CD14-positive monocyte (primary cell): Measurements from ENCODE around the gene SHISAL1. TPM values are rescaled to one million over a fixed set of nuclear protein-coding genes. Genes with fewer than 3 reads are reported as not detected.
A peak's percentile ranks its signal among the peaks of the same experiment; 100 is the strongest.

Source experiments
- DNase-seq, 3 donors: peaks; one replicate each; pipeline ENCODE4 v3.0.0-alpha.2; 2011 to 2022
- H2AFZ ChIP-seq: 2 replicates; pipeline ENCODE4 v1.6.0; 2012; ENCODE audit warnings: mild to moderate bottlenecking, low read depth, low read length, inconsistent platforms; ENCODE audit not compliant: insufficient read depth, poor library complexity, severe bottlenecking
- H3K27ac ChIP-seq, 2 donors: 1 replicate in 1 of 2; 2 replicates in 1 of 2; pipeline ENCODE4 v1.5.1; 2012 to 2013; ENCODE audit warnings: low read length in 2 of 2, control low read depth in 1 of 2, inconsistent platforms in 1 of 2, low read depth in 1 of 2, mild to moderate bottlenecking in 1 of 2
- H3K27me3 ChIP-seq, 2 donors: one replicate each; pipeline versions ENCODE4 v1.6.0 to v1.6.1; 2011 to 2013; ENCODE audit warnings: low read length in 2 of 2; ENCODE audit not compliant: control insufficient read depth in 2 of 2, insufficient read depth in 2 of 2
- H3K36me3 ChIP-seq, 2 donors: replicated peaks in 1 of 2; 1 replicate in 1 of 2; 2 replicates in 1 of 2; pipeline versions ENCODE4 v1.5.1 to v1.6.1; 2012 to 2013; ENCODE audit warnings: low read length in 2 of 2, control low read depth in 1 of 2, inconsistent platforms in 1 of 2, mild to moderate bottlenecking in 1 of 2; ENCODE audit not compliant: insufficient read depth in 2 of 2, control insufficient read depth in 1 of 2
- H3K4me1 ChIP-seq, 2 donors: 1 replicate in 1 of 2; 2 replicates in 1 of 2; pipeline versions ENCODE4 v1.5.1 to v1.6.1; 2012 to 2013; ENCODE audit warnings: low read length in 2 of 2, control low read depth in 1 of 2, inconsistent platforms in 1 of 2, mild to moderate bottlenecking in 1 of 2, moderate library complexity in 1 of 2; ENCODE audit not compliant: insufficient read depth in 2 of 2, control insufficient read depth in 1 of 2
- H3K4me2 ChIP-seq: replicated peaks from 2 replicates; pipeline ENCODE3; 2012; ENCODE audit warnings: low read length, moderate library complexity, mild to moderate bottlenecking; ENCODE audit not compliant: poor library complexity, severe bottlenecking; ENCODE audit errors: extremely low read depth
- H3K4me3 ChIP-seq, 3 experiments: fragments of 200-600 bp in 1 of 3; sonication (generic) in 1 of 3; replicated peaks in 1 of 3; 1 replicate in 2 of 3; 2 replicates in 1 of 3; pipeline ENCODE4 v1.5.1; 2011 to 2013; ENCODE audit warnings: low read length in 3 of 3, mild to moderate bottlenecking in 3 of 3, control low read depth in 2 of 3, low read depth in 2 of 3, inconsistent platforms in 1 of 3, moderate library complexity in 1 of 3
- H3K79me2 ChIP-seq: 2 replicates; pipeline ENCODE4 v1.6.0; 2012; ENCODE audit warnings: mild to moderate bottlenecking, control low read depth, inconsistent platforms, low read length, moderate library complexity; ENCODE audit not compliant: insufficient read depth
- H3K9ac ChIP-seq: 2 replicates; pipeline ENCODE4 v1.6.0; 2017; ENCODE audit warnings: low read length, mild to moderate bottlenecking; ENCODE audit not compliant: insufficient read depth, poor library complexity, severe bottlenecking
- H3K9me3 ChIP-seq, 2 donors: replicated peaks in 1 of 2; 1 replicate in 1 of 2; 2 replicates in 1 of 2; pipeline versions ENCODE4 v1.5.1 to v1.6.1; 2012 to 2013; ENCODE audit warnings: low read length in 2 of 2, control low read depth in 1 of 2; ENCODE audit not compliant: control insufficient read depth in 1 of 2, insufficient read depth in 1 of 2
- H4K20me1 ChIP-seq: 2 replicates; pipeline ENCODE4 v1.6.0; 2012; ENCODE audit warnings: mild to moderate bottlenecking, low read length, control low read depth, moderate library complexity; ENCODE audit not compliant: insufficient read depth
- H3K27ac Mint-ChIP-seq, 7 donors: one replicate each; pipeline ENCODE4 v1.8.0; 2020; ENCODE audit warnings: mild to moderate bottlenecking in 7 of 7, mixed read lengths in 7 of 7, moderate library complexity in 6 of 7, inconsistent platforms in 2 of 7
- H3K27me3 Mint-ChIP-seq, 3 donors: one replicate each; pipeline ENCODE4 v1.8.0; 2021 to 2022; ENCODE audit warnings: low read depth in 3 of 3, mild to moderate bottlenecking in 3 of 3, mixed read lengths in 3 of 3, moderate library complexity in 3 of 3, inconsistent platforms in 1 of 3
- H3K36me3 Mint-ChIP-seq, 2 donors: one replicate each; pipeline ENCODE4 v1.8.0; 2020; ENCODE audit warnings: mixed read lengths in 2 of 2, inconsistent platforms in 1 of 2, mild to moderate bottlenecking in 1 of 2
- H3K4me1 Mint-ChIP-seq: one replicate; pipeline ENCODE4 v1.8.0; 2020; ENCODE audit warnings: mild to moderate bottlenecking, mixed read lengths
- H3K4me3 Mint-ChIP-seq, 2 donors: one replicate each; pipeline ENCODE4 v1.8.0; 2020; ENCODE audit warnings: mild to moderate bottlenecking in 2 of 2, mixed read lengths in 2 of 2, moderate library complexity in 1 of 2
- H3K9me3 Mint-ChIP-seq, 7 donors: one replicate each; pipeline ENCODE4 v1.8.0; 2020 to 2022; ENCODE audit warnings: mixed read lengths in 7 of 7, mild to moderate bottlenecking in 6 of 7, moderate library complexity in 6 of 7, inconsistent platforms in 2 of 7
- WGBS: methylation state at CpG from one replicate; pipeline ENCODE4 v1.1.5; 2013; ENCODE audit warnings: missing lambda C conversion rate; ENCODE audit not compliant: insufficient coverage; 5-methylcytosine and 5-hydroxymethylcytosine counted together
- intact Hi-C, 2 donors: fragments of 100-400 bp; cut with micrococcal nuclease; formaldehyde crosslinking; loops; one replicate each; pipeline versions ENCODE4 v1.15.0 to v1.15.1; 2023
- polyA plus RNA-seq, 3 donors: library from polyadenylated mRNA; depleted of rRNA in 1 of 3; unstranded in 2 of 3; stranded (reverse) in 1 of 3; fragments of 300-500 nt in 2 of 3; fragments of >200 nt in 1 of 3; fragmentation: Illumina TruSeq in 2 of 3; gene quantifications; 1 replicate in 2 of 3; 2 replicates in 1 of 3; pipeline ENCODE4 v1.2.3, GENCODE V29; 2012 to 2021
- TF ChIP-seq, protein P1 (sequence below): fragments of 200-600 bp; IDR thresholded peaks from one replicate; pipeline ENCODE4 v1.8.0; 2022; ENCODE audit warnings: antibody characterized with exemption, mild to moderate bottlenecking

Gene SHISAL1
- polyA plus RNA-seq, 3 donors, result not detected

DNA sequence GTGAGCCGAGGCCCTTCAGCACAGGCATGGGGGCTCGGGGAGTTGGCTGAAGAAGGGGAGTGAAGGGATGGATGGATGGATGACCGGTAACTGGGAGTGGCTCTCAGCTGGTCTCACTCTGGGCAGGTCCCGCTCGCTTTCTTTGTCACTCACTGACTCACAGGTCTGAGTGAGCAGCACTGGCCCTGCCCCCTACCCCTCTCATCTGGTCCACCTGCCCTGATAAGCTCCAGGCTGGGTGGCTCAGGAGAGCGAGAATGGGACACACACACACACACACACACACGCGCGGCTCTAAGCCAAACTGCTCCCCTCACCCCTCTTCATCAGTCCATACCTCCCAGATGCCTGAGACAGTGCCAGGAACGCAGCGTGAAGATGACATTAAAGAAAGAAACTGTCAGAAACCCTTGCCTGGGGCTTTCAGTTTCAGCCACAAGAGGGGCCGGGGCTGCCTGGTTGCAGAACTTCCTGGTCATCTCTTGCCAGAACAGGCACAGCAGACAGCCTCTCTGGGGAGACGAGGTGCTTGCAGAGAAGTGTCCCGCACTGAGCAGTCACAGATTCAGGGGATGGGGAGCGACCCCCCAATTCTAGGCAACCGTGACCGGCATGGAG, 16.5 kb upstream of the SHISAL1 start:
- peaks cover 5 to 31% of the 10 kb centered on the region in 2 donors for H3K4me1 ChIP-seq

DNA sequence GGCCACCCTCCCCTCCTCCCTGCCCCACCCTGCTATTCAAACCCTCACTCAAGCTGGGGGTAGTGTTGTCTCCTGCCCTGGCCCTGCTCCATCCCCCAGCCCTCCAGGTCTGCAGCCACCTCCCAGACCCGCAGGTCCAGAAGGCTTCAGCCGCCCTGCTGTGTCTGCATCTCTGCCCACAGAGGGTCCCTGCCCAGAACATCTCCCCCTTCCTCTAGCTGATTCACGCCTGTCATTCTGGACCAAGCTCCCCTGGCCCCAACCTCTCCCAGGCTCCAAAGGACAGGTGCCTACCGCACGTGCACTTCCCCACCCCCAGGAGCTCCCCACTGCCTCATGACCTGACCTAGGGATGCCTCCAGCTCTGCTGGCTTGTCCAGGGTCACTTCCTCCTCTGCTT, 16.0 kb upstream of the SHISAL1 start:
- no peak for DNase-seq
- H3K4me2 ChIP-seq, result no peak overlapping the region
- H4K20me1 ChIP-seq, result no peaks in the 10 kb centered on the region
- H3K79me2 ChIP-seq, result no peaks in the 10 kb centered on the region
- no peak overlapping the region for H3K4me3 ChIP-seq
- peaks cover 0 to 6% of the 10 kb centered on the region in 2 donors for H3K9me3 ChIP-seq
- peak overlapping the region in 1 of 2 donors; percentile 80 for H3K4me3 Mint-ChIP-seq
- H3K27ac ChIP-seq, result no peak overlapping the region
- H3K4me1 Mint-ChIP-seq, result peaks cover 30% of the 10 kb centered on the region
- H3K36me3 ChIP-seq, result no peaks in the 10 kb centered on the region
- H3K36me3 Mint-ChIP-seq, result peaks cover 3% of the 10 kb centered on the region in 2 donors
- intact Hi-C loops, result no loop called here
- peaks cover 20 to 71% of the 10 kb centered on the region in 2 donors for H3K27me3 ChIP-seq
- H2AFZ ChIP-seq, result no peak overlapping the region
- TF ChIP-seq, protein P1, sequence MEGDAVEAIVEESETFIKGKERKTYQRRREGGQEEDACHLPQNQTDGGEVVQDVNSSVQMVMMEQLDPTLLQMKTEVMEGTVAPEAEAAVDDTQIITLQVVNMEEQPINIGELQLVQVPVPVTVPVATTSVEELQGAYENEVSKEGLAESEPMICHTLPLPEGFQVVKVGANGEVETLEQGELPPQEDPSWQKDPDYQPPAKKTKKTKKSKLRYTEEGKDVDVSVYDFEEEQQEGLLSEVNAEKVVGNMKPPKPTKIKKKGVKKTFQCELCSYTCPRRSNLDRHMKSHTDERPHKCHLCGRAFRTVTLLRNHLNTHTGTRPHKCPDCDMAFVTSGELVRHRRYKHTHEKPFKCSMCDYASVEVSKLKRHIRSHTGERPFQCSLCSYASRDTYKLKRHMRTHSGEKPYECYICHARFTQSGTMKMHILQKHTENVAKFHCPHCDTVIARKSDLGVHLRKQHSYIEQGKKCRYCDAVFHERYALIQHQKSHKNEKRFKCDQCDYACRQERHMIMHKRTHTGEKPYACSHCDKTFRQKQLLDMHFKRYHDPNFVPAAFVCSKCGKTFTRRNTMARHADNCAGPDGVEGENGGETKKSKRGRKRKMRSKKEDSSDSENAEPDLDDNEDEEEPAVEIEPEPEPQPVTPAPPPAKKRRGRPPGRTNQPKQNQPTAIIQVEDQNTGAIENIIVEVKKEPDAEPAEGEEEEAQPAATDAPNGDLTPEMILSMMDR, result no peak
- peaks cover 51 to 64% (median 54%) of the 10 kb centered on the region in 3 donors for H3K27me3 Mint-ChIP-seq
- peak overlapping the region in 1 of 7 donors; percentile 43 for H3K27ac Mint-ChIP-seq
- 61% methylated on average over 5 of the region's 5 CpGs for WGBS
- peaks cover 0 to 10% (median 6%) of the 10 kb centered on the region in 7 donors for H3K9me3 Mint-ChIP-seq
- peaks cover 5 to 31% of the 10 kb centered on the region in 2 donors for H3K4me1 ChIP-seq
- H3K9ac ChIP-seq, result no peak overlapping the region

More for the DNA sequence above, 16.5 kb upstream of the SHISAL1 start:
- no peaks in the 10 kb centered on the region for H3K36me3 ChIP-seq
- peak overlapping the region in 1 of 7 donors; percentile 43 for H3K27ac Mint-ChIP-seq
- TF ChIP-seq, protein P1, result no peak
- H3K36me3 Mint-ChIP-seq, result peaks cover 3% of the 10 kb centered on the region in 2 donors
- H3K9ac ChIP-seq, result no peak overlapping the region
- H3K9me3 ChIP-seq, result peaks cover 0 to 6% of the 10 kb centered on the region in 2 donors
- H3K9me3 Mint-ChIP-seq, result peaks cover 0 to 9% (median 6%) of the 10 kb centered on the region in 7 donors
- 35% methylated on average over 16 of the region's 17 CpGs for WGBS
- H3K4me2 ChIP-seq, result no peak overlapping the region
- H3K4me3 Mint-ChIP-seq, result peak overlapping the region; percentile 12 to 80
- peaks cover 51 to 62% (median 53%) of the 10 kb centered on the region in 3 donors for H3K27me3 Mint-ChIP-seq
- DNase-seq, result no peak
- peaks cover 30% of the 10 kb centered on the region for H3K4me1 Mint-ChIP-seq
- no peaks in the 10 kb centered on the region for H3K79me2 ChIP-seq
- H3K27ac ChIP-seq, result no peak overlapping the region
- H2AFZ ChIP-seq, result no peak overlapping the region
- H3K4me3 ChIP-seq, result no peak overlapping the region
- no peaks in the 10 kb centered on the region for H4K20me1 ChIP-seq
- intact Hi-C loops, result no loop called here
- peaks cover 20 to 73% of the 10 kb centered on the region in 2 donors for H3K27me3 ChIP-seq
